Measurements from ENCODE around the gene TBC1D7.

The TBC1D7 gene

DNA sequence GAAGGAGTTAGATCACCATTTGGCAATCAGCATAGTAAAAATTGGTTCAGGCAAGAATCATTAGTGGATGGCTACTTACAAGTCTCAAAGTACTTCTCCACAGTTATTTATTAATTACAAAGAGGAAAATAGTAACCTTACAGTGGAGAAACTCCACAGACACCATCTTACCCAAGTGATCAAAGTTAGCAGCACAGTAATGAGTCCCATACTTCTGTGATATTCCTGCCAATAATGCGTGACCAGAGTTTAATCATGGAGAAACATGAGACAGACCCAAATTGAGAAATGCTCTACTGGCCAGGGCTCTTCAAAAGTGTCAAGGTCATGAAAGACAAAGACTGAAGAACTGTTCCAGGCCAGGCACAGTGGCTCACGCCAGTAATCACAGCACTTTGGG lies 9.5 kb downstream of the TBC1D7 start:
- no peak for DNase-seq

DNA sequence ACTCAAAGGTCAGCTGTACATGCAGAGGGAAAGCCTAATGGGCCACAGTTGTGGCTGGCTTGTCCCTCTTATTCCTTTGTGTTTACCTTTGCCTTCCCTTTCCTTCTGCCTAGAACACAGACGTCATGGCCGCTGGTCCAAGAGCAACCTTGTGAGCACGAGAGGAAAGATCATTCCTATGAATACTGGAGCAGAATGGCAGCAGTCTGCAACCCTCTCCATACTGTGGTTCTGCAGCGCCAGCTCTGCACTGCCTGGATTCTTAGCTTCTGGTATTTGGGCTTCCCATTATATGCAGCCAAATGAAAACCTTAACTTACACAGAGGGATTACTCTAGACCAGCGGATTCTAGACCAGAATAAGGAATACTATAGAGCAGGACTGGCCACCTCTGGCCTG lies 12.4 kb downstream of the TBC1D7 start:
- DNase-seq = no peak

DNA sequence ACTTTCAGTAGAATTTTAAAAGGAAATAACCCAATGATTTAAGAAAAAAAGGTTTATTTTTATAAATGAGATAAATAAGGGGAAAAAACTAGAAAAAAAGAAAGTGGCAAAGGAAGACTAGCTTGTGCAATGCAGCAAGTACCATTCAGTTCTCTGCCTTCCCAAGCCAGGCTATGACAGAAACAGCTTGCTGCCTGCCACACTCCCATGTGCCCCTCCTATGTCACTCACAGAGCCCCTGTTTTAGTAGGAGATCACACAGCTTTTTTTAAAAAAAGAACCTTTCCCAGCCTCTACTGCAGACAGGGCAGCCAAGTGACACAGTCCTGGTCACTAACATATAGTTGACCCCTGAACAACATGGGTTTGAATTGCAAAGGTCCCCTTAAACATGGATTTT lies 13.5 kb downstream of the TBC1D7 start:
- no peak for DNase-seq

DNA sequence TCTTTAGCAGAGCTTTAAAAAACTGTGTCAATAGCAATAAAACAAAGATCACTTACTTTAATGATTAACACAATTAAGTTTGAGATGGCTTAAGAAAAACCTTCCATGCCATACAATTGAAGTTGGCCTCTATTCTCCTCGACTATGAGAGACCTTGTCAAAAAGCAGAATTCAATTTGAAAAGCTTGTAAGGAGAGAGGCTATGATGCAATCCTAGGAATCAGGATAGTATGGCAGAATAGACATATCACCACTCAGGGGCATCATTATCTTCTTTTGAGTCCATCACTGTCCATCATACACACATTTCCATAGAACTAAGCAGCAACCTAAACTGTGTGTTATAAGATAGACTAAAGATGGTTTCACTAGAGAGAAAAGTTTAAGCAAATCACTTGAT lies 17.2 kb downstream of the TBC1D7 start:
- no peak for DNase-seq

DNA sequence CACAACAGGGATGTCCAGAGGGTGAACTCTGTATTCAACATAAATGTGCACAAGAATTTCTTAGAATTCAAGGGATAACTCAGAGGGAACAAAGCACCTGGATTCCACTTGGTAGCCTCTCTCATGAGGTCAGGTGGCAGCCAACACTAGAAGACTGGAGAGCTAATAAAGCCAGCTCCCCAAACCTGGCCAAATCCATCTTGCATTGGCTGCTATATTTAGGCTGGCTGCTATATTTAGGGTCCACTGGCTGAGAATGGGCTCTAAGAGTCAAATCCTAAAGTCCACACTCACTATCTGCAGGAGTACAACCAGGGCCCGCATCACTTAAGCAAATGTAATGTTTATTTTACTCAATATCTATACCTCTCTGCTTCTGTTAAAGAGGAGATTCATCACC lies 20.0 kb downstream of the TBC1D7 start:
- no peak for DNase-seq

DNA sequence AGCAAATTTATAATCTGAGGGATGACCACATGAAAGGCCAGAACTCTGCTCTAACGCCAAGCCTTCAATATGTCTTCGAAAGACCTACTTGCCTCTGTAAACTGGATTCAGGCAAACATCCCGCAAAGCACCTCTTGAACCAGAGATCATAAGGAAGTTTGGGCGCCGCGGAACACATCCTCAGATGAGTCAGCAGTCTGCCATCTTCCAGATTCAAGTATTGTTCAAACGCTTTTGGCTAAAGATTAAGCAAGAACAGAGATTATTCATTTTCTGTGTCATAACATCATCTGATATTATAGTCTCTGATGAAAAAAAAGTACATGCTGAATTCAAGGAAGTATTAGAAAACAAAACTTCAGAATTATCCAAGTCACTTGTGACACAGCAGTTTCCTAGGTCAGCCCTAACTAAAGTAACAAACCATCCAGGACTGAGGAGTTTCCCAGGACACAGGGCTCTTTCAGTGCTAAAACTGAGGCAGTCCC lies 20.8 kb downstream of the TBC1D7 start:
- no peak for DNase-seq

DNA sequence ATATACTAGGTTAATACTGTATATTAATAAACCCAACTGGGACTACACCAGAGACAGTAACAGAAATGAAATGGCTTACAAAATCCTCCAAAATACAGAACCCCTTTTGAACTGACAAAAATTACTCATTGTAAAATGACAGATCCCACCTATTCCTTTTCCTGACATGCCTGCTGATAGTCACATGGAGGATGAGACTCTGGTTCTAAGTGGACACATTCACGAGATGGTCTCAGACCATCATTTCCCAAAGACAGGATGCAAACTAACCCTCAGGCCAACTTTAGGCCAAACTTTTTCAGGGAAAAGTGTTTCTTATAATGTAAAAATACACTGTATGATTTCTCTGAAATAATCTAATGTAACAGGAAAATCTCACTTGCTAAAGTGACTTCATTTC lies 22.5 kb downstream of the TBC1D7 start:
- DNase-seq = no peak

DNA sequence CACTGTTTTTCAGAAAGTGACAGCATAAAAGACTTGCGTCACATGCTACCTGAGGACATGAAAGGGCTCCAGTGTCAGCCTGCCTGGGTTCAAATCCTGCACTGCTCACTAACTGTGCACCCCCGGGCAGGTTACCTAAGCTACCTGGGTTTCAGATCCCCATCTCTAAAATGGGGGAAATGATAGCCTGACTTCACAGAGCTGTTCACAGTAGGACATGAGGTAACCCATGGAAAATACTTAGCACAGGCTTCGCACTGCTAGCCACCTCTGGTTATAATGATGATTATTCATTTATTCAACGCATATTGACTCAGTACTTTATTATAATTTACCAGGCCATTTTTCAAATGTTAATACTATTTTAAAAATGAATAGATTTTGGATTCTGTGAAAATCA lies 23.0 kb downstream of the TBC1D7 start:
- DNase-seq = no peak

DNA sequence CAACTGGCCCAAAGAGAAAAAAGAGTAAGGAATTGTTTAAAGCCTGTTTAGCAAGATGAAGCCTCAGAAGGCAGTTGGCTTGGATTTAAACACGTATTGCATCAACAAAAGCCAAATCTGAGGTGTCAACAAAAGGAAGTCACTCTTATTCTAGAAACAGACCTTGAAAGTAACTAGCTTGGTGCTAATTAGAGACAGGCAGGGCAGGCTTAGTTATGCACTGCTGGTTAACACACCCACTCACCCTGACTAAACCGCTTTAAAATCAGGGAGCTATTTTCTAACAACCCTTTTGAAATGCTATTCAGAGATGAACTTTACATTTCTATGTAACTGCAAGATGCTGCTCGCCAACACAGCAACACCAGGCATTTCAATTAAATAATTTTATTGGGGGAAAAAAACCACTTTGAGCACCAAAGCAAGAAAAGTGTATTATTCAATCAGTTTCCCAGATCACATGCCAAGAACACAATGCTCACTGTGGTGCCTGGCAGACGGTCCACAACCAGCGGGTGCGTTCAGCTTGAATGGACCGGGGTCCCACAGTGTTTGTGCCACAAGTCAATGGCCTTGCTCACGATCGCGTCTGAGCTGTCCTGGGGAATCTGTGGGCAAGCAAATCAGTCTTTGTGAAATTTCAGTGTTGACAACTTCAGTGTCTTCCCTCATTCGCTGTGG lies 23.6 kb downstream of the TBC1D7 start:
- no peak for DNase-seq

DNA sequence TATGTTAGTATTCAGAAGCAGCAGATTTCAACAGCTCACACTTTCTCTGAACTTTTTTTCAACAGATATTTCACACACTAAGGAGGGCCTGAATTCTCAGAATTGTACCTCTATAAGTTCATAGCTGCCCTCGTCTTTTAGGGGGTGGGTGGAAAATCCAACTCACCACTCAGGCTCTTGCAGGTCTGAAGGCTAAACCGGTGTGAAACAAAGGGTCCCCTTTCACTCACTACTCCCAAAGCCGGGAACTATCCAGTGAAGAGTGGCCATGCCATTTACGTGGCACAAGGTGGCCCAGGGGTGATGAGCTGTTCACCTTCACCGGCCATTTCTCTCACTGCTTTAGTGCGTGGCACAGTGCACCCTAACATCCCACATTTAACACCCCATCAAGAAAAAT lies 24.2 kb downstream of the TBC1D7 start:
- no peak for DNase-seq

DNA sequence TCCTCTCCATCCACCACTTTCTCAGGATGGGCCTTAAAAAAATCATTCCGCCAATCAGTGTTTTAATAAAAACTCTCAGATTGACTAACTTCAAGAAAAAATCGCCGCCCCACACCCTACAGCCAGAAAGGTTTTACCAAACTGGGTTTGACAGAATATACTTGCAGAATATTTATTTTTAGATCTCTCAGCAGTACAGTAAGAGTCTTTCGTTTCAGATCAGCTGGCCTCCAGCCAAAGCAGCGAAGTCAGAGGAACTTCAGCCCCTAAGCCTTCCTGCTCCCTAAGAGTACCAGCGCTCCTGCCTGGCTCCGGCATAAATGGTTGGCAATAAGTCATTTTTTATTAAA lies 24.7 kb downstream of the TBC1D7 start:
- no peak for DNase-seq

DNA sequence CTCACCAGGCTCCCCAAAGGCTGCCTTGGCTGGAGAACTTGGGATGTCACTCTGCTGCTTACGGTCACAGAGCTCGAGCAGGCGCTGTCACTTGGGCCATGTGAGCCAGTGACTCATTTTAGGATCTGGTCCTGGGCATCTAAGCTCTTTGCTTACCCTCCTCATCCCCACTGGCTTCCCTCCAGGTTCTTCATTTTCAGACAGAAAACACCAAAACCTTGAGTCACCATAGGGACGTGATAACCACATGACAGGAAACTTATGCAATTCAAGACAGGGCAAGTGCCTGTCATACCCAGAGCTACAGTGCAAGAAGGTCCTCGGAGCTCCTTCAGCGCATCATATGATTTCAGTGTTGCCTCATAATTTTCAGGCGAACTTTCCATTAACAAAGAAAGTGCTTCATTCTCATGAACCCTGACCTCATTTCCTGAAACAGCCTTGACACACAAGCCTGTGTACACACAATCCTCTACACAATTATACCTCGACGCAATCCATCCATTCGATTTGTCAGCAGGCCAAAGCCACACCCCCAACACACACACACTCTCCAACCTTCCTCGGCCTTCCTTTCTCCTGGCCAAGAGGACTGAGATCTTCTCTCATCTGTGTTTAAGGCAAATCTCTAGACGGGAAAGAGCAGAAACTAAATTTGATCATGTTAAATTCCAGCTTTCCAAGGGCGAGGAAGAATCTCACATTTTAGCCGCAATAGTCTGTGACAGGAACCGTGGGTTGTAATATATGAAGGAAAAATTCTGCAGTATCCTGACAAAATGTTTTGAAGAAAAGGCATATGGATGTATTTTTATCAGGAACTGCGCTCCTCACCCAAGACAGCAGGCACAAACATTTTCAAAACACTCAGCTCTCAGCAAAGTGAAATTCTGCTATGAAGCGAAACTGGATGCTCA lies 25.3 kb downstream of the TBC1D7 start:
- DNase-seq = no peak

DNA sequence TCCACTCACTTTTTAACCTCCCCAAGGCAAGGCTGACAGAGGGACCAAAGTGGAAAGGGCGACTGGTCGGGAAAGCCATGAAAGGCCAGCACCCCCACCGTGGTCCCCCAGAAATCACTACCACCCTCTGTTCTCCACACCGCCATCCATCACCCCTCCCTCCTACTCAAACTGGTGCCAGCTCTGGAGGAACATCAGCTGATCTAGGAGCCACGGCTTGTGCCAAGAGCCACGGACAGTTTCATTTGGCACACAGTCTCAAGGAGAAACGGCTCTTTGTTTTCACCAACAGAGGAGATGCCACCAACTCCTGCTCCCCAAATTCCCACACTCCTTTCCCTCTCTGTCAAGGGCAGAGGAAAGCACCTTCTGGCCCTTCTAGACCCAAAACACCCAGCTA lies 26.0 kb downstream of the TBC1D7 start:
- no peak for DNase-seq

DNA sequence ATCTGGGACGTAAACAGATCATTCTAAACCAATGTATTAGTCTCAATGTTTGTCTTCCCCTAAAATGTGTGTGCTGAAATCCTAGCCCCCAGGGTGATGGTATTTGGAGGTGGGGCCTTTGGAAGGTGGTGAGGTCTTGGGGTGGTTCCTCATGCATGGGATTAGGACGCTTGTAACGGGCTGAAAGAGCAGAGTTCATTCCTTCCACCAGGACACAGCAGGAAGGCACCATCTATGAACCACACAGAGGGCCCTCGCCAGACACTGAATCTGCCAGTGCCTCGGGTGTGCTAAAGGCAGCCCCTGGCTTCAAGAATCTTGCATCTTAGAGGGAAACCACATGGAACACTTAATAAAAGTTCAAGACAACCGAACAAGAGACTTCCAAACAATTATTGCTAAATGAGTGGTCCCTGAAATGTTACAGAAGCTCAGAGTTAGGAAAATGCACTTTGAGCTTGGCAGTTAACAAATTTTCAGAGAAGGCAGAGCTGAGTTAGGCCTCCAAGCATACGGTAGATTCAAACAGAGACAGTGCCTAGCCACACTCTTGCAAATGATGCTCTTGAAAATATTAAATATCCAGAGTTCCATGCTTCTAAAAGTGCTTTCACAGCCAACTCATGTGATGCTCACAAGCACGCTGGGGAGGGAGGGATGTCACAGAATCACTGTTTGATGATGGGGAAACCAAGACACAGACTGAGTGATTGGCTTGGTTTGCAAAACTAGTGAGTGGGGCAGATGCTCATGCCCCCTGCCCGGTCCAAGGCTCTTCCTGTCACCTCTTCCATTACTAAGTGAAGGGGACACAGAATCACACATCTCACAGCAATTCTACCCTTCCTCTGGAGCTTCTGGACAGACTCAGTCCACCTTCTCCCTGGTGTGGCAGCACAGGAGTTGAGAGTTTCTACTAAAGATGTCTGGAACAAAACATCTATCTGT lies 27.4 kb downstream of the TBC1D7 start:
- no peak for DNase-seq

DNA sequence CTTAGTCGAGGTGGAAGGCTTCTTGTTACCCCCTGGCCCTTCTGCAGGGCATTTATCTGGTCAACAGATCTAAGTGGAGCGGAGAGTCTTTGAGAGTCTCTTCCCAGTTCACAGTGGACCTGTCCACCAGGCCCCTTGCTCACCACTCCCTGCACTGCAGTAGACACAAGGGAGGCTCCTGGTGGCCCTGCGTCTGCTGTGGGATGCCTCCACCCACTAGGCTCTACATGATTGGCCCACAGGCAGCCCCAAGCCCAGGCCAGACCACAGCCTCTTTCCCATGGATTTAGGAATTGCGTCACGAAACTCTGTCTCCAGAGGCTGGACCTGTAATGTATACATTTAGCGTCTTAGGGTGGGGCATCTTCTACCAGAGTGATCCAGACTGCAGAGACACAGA lies 28.4 kb downstream of the TBC1D7 start:
- DNase-seq = no peak

DNA sequence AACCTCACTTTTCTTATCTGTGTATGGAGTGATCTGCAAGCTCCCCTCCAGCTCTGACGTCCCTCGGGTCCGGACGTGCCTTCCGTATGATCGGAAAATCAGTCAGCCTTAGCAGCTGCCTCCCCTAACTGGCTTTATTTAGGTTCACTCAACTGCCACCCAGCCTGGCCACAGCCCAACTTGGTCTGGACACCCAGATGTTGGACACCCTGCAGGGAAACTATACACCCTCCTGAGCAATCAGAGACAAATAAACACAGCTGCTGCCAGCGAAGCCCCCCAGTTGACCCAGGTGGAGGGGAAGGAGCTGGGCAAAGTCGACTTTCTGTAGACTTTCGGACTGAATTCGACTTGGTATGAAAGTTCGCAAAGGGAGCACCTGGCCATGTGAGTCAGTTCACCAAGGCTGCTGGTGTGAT lies 28.9 kb downstream of the TBC1D7 start:
- no peak for DNase-seq

DNA sequence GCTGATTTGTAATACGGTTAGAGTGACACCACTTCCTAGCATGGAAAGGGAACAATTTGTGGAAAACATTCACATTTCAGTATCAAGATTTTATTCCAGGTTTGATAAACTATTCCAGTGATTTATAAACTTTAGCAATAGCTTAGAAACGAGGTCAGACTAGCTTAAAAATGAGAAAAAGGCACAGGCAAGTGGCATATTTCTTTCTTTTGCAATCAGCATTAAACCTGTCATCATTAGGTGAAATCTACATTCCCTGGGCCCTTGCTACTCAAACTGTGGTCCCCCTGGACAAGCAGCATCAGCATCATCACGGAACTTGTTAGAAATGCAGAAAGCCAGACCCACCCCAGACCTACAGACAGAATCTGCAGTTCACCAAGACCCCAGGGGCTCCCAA lies 29.9 kb downstream of the TBC1D7 start:
- no peak for DNase-seq

DNA sequence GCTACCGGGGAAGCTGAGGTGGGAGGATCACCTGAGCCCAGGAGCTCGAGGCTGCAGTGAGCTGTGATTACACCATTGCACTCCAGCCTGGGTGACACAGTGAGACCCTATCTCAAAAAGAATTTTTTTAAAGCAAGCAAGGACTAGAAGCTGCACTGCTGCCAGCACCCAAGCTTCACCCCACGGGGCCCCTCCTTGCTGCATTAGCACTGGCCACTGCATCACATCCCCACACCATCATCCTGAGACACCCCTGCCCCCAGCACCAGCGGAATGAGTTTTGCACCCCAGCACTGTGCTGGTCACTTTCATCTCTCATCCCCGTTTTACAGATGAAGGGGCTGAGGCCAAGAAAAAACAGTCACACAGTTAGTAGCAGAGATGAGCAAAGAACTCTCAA lies 30.9 kb downstream of the TBC1D7 start:
- DNase-seq = no peak

DNA sequence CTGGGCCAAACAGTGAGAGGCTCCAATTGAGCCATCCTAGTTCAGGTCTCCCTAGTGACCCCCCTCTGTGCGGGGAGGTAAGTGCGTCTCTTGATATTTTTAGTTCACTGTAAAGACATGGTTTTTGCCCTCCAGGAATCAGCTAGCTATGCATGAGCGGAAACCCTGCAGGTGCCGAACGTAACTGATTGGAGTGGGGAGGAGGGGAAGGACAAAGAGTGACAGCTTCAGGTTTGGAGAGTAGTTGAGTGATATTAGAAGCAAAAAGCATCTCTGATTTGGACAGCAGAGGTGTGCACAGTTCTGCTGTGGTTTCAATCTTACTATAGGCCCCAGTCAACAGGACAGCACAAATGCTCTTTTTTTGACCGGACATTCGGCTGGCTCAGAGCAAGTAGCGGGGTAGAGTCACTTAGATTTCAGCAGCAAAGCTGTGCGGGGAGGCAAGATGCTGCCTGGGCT lies 31.8 kb downstream of the TBC1D7 start:
- DNase-seq = no peak

DNA sequence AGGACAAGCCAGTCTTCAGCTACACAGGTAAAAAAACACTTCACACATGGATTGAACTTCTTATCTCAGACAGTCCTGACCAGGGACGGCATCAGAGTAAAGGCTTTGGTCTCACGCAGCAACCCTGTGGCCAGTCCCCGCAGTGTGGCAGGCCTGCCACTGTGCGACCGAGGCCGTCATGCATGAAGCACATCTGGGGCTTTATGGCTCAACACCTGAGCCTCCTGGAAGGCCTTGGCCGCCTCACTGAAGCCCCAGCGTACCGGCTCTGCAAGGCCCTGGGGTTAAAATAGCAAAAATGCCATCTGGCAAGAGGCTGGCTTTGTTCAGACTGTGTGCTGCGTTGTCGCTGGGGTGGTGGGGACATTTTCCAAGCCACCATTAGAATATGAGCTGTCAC lies 32.8 kb downstream of the TBC1D7 start:
- DNase-seq = no peak

DNA sequence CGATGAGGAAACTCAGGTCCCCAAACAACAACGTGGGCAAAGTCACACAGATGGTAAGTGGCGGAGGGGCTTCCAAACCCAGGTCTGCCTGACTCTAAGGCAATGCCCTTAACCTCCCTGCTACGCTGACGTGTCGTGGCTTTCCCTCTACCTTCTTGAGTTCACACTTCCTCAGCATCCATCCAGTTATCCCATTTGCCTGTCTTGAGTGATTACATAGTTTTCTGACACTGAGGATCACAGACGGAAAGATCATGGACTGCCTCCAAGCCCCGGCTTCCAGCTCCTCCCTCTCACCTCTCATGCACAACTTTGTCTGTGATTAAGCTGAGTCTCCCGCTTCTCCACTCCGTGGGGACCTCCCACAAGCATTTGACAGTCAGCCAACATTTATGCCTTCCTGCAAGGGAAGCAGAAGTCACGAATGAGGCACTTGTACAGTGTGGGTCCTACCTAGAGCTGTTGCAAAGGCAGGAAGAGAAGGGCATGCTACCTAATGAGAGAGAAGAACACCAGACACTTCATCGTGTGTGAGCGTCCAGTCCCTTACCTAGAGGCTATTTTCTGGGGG lies 33.8 kb downstream of the TBC1D7 start:
- no peak for DNase-seq

DNA sequence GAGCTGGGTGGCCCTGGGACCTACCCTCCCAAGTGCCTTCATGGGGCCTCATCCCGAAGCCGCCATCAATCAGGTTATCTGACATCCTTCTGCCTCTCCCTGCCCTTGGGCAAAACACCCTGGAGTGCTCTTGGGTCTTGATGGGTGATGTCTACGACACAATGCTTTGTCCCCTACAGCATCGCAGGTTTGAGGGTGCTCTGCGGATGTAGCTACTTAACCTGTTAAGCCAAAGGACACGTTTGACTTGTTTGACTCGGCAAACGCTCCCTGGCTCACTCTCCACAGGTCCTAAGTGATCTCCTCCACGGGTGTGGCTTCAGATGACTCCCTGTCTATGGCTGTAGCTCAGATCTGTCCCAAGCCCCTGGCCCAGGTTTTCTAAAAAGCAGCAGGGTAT lies 35.6 kb downstream of the TBC1D7 start:
- no peak for DNase-seq

DNA sequence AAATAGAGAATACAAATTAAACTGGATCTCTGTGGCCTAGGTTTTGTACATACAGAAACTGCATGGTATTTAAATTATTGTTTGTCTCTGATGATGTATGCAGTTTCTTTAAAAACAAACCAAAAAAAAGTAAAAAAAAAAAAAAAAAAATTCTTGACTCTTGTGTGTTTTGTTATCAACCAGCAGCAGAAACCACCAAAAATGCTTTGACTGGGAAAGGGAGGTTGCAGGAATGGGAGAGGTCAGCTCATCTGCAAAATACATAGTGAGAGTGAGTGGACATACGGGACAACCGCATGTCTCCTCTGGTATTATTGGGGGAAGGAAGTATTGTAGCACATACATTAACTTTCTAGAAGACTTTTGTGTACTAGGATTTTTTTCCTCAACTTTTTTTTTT lies 38.0 kb downstream of the TBC1D7 start:
- no peak for DNase-seq

Data from NCI-H2171 (cell line).